Right renal pelvis (tissue), 4 donors: Measurements from ENCODE around the gene SMIM5. TPM values are rescaled to one million over a fixed set of nuclear protein-coding genes. Genes with fewer than 3 reads are reported as not detected.

ENCODE experiments used
- DNase-seq, 4 donors: peaks; one replicate each; pipeline ENCODE4 v3.0.0-alpha.2; 2013; ENCODE audit warnings: low read depth in 4 of 4, low spot score in 3 of 4, missing footprints in 1 of 4
- polyA plus RNA-seq, 4 donors: library from polyadenylated mRNA; unstranded; fragments of 120-200 nt; gene quantifications; one replicate each; pipeline ENCODE4 v1.2.1, GENCODE V29; 2013; ENCODE audit not compliant: insufficient read length in 4 of 4

Gene SMIM5
- polyA plus RNA-seq, 4 donors = 4.0 to 9.1 (median 6.2) TPM

- DNase-seq = no peak
Observed at GRCh38 chr17:75638893-75639292, 5.7 kb downstream of the SMIM5 start.

DNA sequence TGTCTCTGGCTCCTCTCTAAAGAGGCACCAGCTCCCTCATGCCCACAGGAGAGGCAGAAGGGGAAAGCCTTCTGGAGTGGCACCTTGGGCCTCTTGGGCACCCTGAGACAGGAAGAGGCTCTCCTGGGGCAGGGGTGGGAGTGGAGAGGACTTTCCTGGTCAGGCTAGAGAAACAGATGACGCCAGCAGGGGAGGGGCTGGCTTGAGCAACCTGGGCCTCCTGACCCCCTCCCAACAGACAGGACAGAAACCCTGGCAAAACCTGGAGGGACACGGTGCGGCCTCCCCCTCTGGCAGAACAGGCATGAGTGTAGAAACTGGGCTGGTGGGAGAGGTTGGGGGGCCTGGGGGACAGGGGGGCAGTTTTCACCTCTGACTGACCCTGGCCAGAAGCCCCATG, 6.1 kb downstream of the SMIM5 start:
- no peak for DNase-seq

DNA sequence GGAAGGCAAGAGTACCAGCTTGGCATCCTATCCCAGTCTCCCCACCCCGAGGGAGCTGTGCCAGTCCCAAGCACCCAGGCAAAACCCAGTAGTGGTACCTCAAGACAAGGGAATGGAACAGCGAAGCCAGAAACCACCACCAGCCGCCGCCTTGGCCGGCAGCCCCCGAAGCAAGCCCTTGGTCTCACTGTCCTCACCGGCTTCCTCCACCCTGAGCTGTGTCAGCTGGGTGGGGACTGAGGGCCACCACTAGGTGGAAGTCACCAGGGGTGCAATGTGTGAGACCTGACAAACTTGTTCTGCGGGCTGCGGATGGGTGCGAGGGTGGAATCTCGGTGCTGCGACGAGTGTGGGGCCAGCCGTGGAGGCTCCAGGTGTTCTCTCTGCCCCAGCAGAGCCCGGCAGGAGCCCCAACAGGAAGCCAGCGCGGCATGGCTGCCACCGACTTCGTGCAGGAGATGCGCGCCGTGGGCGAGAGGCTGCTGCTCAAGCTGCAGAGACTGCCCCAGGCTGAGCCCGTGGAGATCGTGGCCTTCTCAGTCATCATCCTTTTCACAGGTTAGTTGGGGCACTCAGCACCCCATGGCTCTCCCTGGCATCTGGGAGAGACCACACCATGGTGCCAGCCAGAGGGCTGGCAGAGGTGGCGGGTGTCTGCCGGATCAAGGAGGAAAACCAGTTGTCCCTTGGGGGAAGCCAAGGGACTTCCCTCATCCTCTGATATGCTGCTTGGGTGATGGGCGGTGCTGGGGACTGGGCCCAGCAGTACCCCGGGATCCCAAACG, 6.7 kb downstream of the SMIM5 start:
- no peak for DNase-seq

DNA sequence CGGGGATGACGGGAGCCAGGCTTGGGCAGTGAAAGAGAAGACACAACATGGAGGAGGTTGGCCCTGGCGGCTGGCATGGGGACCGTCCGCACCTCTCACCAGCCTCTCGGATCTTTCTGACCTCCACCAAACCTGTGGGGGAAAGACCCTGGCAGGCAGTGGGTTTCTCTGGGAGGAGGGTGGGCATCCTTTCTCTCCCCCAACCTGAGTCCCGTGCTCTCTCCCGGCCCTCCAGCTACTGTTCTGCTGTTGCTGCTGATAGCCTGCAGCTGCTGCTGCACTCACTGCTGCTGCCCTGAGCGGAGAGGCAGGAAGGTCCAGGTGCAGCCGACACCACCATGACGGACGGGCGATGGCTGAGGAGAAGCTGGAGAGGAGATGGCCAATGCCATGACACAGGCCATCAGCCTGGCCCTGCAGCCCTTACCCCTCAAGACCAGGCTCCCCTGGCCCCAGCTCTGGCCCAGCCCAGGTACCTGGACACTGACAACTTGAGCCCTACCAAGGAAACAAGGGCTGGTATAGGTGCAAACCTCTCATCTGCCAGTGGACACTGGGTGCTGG, 7.4 kb downstream of the SMIM5 start:
- DNase-seq = no peak

DNA sequence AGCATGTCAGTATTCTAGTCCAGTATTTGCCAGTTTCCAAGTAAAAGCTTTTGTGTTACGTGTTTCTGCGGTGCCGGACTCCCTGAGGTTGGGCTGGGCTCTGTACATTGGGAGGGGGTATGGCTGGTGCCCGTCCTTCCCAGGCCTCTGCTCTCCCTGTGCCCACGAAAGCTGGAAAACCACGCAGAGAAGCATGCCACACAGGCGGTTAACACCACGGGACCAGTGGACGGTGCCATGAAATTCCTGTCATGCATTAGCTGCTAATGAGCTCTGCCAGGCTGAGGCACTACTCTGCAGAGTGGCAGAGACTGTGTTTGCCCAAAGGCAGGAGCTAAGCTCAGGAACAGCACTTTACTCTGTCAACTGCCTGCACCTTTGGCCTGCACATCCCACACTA, 8.1 kb downstream of the SMIM5 start:
- no peak for DNase-seq

- no peak for DNase-seq
Observed at GRCh38 chr17:75642182-75642783, 9.0 kb downstream of the SMIM5 start.

GRCh38 chr17:75642784-75643642, 9.8 kb downstream of the SMIM5 start:
- no peak for DNase-seq

- DNase-seq = no peak
Observed at GRCh38 chr17:75643643-75644017, 10.4 kb downstream of the SMIM5 start.

DNA sequence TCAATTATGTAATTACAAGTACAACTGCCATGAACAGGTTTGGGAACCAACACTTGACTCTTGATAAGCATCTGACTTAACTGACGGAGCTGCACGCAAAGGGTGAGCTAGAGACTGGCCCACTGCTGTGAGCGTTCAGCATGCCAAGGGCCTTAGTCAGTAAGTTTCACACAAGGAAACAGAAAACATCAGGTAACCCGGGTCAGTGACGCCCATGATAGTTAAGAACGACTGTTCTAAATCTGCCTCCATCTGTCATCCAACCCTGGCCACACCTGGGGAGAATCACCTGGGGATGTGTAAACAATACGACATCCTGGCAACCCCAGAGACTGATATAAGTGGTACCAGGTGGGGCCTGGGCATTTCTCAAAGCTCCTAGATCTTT, 12.3 kb downstream of the SMIM5 start:
- DNase-seq = no peak

GRCh38 chr17:75645889-75646637, 12.8 kb downstream of the SMIM5 start:
- DNase-seq = peak in 3 of 4 donors; percentile 53 to 74 (median 72)

DNA sequence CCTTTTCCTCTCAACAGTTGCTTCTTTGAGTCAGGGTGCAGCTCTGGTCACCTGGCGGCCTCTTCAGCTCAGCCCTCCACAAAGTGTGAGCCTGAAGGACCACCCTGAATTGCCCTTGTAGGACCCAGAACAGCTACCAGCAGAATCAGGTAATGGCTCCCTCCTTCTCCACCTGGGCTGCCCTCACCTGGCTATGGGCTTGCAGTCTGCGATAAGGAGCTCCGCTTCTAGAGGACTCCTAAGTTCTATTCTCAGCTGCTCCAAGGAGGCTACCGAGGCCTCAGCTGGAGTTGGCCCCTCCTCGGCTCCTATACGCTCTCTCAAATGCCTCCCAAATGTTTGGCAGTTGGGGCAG, 13.4 kb downstream of the SMIM5 start:
- DNase-seq = no peak

DNA sequence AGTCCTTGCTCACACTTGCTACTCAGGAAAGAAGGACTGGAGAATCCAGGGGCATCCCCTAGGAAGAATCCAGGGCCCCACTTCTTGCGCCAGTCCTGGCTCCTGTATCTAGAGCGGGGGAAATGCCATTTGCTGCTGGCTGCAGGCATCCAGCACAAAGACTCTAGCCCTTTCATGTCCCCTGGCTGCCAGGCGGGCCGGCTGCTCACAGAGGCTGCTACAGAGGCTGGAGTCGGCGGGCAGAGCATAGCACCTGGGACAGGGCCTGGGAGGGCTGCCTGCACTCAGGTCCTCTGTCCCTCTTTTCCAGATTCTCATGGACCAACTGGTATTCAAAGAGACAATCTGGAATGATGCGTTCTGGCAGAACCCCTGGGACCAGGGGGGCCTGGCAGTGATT, 13.8 kb downstream of the SMIM5 start:
- no peak for DNase-seq

DNA sequence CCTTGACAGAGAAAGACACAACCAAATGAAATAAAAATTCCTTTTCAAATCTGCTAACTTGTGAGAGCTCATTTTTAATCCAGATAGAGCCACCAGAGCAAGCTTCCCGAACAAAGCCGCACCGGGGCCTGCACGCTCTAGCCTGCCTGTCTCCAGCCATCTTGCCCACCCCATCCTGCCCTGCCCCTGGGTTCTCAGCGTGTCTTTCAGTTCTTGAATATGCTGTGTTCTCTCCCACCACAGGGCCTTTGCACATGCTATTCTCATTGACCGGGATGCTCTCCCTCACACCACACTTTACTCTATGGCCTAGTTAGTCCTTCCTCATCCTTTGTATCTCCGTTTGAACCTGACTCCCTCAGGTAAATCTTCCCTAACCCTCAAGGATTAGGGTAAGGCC, 14.7 kb downstream of the SMIM5 start:
- DNase-seq = no peak

GRCh38 chr17:75649687-75650086, 16.5 kb downstream of the SMIM5 start:
- DNase-seq = no peak

DNA sequence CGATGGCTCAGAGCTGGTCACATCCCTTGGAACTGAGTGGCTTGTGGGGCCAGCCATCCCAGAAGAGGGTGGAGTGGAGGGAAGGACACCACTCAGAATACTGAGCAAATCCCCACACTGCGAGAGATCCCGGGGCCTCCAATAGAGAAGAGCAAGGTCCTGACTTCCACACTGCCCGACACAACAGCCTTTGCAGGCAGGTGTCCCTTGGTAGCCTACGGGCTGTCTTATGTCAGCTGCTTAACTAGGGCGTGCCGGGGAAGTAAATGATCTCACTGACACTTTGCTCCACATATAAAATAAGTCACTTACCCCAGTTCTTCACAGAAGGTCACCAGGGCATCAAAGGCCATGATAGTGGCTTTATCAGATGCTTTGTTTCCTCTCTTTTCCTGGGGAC, 17.6 kb downstream of the SMIM5 start:
- DNase-seq = no peak

DNA sequence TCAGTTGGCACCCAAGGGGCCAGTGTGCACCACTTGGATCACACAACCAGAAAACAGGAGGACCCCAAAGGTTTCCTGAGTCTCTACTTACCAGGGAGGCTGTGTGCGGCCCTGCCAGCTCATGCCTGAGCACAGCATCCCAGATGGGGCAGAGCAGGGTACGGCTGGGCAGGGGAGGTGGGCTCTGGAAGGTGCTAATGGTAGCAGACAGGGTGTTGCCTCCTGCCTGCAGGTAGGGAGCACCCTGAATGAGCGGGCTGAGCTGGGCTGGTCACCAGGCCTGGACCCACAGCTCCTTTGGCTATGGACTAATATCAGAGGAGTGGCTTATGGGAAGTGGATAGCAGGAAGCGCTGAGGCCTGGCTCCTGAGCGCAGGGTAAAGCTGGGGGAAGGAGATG, 19.1 kb downstream of the SMIM5 start:
- DNase-seq = no peak

DNA sequence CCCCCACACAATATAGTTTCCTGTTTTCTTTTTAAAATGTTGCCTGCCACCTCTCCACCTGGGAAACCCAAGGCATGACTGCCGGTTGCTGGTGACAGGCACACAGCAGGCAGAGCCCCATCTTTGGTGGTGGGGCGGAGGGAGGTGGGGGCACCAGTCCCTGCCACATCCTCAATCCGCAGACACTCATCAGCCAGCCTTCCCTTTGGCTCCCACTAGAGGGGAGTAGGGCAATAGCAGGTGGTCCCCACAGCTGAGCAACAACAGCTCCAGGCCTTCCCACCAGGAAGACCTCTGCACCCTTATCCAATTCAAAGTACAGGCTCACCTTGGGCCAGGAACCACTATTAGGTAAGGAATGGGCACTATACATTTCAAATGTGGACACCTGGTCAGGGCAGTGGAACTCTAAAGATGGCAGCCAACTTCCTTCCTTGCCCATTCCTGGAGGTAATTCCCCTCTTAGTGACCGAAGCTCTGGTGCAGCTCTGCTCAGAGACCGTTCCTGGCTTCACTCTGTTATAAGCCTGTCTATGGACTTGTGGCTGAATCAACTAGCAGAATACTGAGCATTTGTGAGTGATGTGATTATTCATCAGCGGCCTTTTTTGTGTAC, 19.8 kb downstream of the SMIM5 start:
- no peak for DNase-seq

- DNase-seq = no peak
Observed at GRCh38 chr17:75654176-75654575, 20.9 kb downstream of the SMIM5 start.

DNA sequence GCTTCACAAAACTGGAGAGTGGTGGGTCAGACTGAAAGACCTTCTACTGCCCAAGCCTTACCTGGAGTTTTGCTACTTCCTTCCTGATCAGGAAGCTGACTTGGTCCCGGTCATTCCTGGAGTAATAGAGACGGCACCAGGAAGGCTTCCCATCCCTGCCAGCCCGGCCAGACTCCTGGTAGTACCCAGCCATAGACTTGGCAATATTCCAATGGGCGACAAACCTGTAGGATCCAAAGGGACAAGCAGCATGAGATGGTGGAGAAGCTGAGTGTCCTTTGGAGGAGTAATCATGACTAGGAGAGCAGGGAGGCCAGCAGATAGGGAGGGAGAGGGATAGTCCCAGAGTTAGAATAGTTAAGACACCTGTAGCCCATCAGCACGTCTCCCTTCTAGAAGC, 25.0 kb downstream of the SMIM5 start:
- DNase-seq = no peak

DNA sequence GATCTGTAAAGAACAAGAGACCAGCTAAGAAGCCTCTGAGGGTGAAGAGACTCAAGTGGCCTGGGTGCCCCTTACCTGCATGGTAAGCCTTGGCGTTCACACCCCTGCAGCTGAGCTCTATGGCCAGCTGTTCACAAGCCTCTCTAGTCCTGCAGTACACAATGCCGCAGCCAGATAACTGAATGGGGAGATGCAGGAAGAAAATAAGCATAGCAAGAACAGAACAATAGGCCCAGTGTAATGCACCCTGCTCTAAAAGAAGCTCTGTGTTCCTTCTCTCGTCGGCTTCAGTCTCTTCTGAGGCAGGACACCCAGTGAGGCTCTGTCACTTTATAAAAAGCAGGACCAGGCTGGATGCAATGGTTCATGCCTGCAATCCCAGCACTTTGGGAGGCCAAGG, 28.3 kb downstream of the SMIM5 start:
- DNase-seq = no peak
